Panc1 (cell line): ENCODE data around the gene GPS1. TPM values are rescaled to one million over a fixed set of nuclear protein-coding genes. Genes with fewer than 3 reads are reported as not detected.

Experiments used
- ATAC-seq: fragments of 200-7000 bp; cut with Tn5 transposase; 2 replicates; pipeline ENCODE4 v1.9.1; 2020; ENCODE audit warnings: mild to moderate bottlenecking, moderate library complexity
- BruUV-seq: library from RNA; stranded (reverse); fragments of 400-500 nt; replicated peaks from 2 replicates; lab custom pipeline; 2021; lab: Mats Ljungman, UMichigan
- CTCF ChIA-PET: fragments of 300-600 bp; sonication (Branson Sonifier 250); formaldehyde crosslinking; loops from one replicate; lab custom pipeline; 2022; ENCODE audit warnings: antibody characterized with exemption; lab: Charles Lee
- POLR2A ChIA-PET: fragments of 300-600 bp; sonication (Branson Sonifier 250); formaldehyde crosslinking; loops from one replicate; lab custom pipeline; 2022; ENCODE audit warnings: antibody characterized with exemption; lab: Charles Lee
- DNase-seq: peaks from one replicate; pipeline ENCODE4 v3.0.0-alpha.2; 2010; ENCODE audit warnings: low read depth, low spot score
- H3K27ac ChIP-seq: 2 replicates; pipeline ENCODE4 v1.5.1; 2011; ENCODE audit warnings: mild to moderate bottlenecking, low read length, inconsistent platforms
- H3K27me3 ChIP-seq: fragments of 200-500 bp; sonication (Bioruptor generic); 2 replicates; pipeline ENCODE4 v1.6.0; 2014; ENCODE audit warnings: low read length, inconsistent platforms; ENCODE audit not compliant: control insufficient read depth, insufficient read depth
- H3K36me3 ChIP-seq: fragments of 200-500 bp; sonication (Bioruptor generic); 2 replicates; pipeline ENCODE4 v1.5.1; 2014; ENCODE audit warnings: inconsistent platforms, mild to moderate bottlenecking, low read length, moderate library complexity; ENCODE audit not compliant: control insufficient read depth, insufficient read depth
- H3K4me1 ChIP-seq: 2 replicates; pipeline ENCODE4 v1.5.1; 2011; ENCODE audit warnings: inconsistent platforms, mild to moderate bottlenecking, low read length, moderate library complexity; ENCODE audit not compliant: control insufficient read depth, insufficient read depth
- H3K4me3 ChIP-seq, 2 experiments: 2 replicates each; pipeline ENCODE4 v1.5.1; 2011 to 2012; ENCODE audit warnings: low read depth in 2 of 2, low read length in 2 of 2, mild to moderate bottlenecking in 2 of 2, inconsistent platforms in 1 of 2, moderate library complexity in 1 of 2
- H3K9me3 ChIP-seq: fragments of 200-500 bp; sonication (Bioruptor generic); 2 replicates; pipeline ENCODE4 v1.5.1; 2014; ENCODE audit warnings: low read depth, mild to moderate bottlenecking, inconsistent platforms, low read length, moderate library complexity; ENCODE audit not compliant: control insufficient read depth, insufficient read depth
- CTCF ChIP-seq: fragments of 450-650 bp; IDR thresholded peaks from 2 replicates; pipeline ENCODE4 v1.5.1; 2017; ENCODE audit warnings: mild to moderate bottlenecking
- POLR2AphosphoS5 ChIP-seq: IDR thresholded peaks from 2 replicates; pipeline ENCODE4 v1.6.1; 2012; ENCODE audit warnings: mild to moderate bottlenecking, low read depth, low read length, moderate library complexity
- REST ChIP-seq, 2 experiments: IDR thresholded peaks; 2 replicates each; pipeline ENCODE4 v1.6.1; 2011 to 2012; ENCODE audit warnings: low read depth in 2 of 2, control low read depth in 1 of 2, low read length in 1 of 2, mild to moderate bottlenecking in 1 of 2, moderate library complexity in 1 of 2; ENCODE audit not compliant: insufficient read depth in 1 of 2
- SIN3A ChIP-seq: IDR thresholded peaks from 2 replicates; pipeline ENCODE4 v1.6.1; 2012; ENCODE audit warnings: low read depth, mild to moderate bottlenecking, low read length, moderate library complexity, borderline replicate concordance; ENCODE audit not compliant: insufficient read depth
- TCF7L2 ChIP-seq: IDR thresholded peaks from 2 replicates; pipeline ENCODE4 v1.6.1; 2011; ENCODE audit warnings: mild to moderate bottlenecking, low read depth, low read length, inconsistent platforms
- in situ Hi-C: cut with HindIII; loops from 2 replicates; pipeline ENCODE4 v1.10.0; 2016; ENCODE audit warnings: low sequenced_read_pairs, low pct_unique_long_range_greater_than_20kb
- intact Hi-C: fragments of 100-400 bp; cut with micrococcal nuclease; formaldehyde crosslinking; loops from one replicate; pipeline ENCODE4 v1.10.0; 2022; ENCODE audit not compliant: unreplicated experiment
- total RNA-seq: library from RNA; stranded (reverse); gene quantifications from one replicate; pipeline ENCODE4 v1.2.1, GENCODE V29; 2021; ENCODE audit not compliant: unreplicated experiment

Gene GPS1
- total RNA-seq, 1 experiment from 2014 or later = 175 TPM

GRCh38 chr17:82021107-82021899 is 30.4 kb upstream of the GPS1 start:
- in situ Hi-C loops = no loop called here
- H3K4me3 ChIP-seq = peak overlapping the region; percentile 58 to 74
- peak; percentile 64 for ATAC-seq
- no peaks in the 10 kb centered on the region for H3K9me3 ChIP-seq
- H3K27ac ChIP-seq = peak overlapping the region; percentile 63
- ChIA-PET CTCF (interaction anchor here (0.6 to 5.3 kb wide), 6 partner anchors 9 to 128 kb away, joined by 3 to 37 read pairs (median 6); partner anchors contain the start of genes MAFG and NOTUM), POLR2A (no interaction called here)
- no TSS peak for BruUV-seq
- peaks cover 38% of the 10 kb centered on the region for H3K4me1 ChIP-seq
- H3K36me3 ChIP-seq = no peaks in the 10 kb centered on the region; the same call in 1 of the 2 replicates
- TF ChIP-seq TCF7L2 (no peak), POLR2AphosphoS5 (no peak), SIN3A (peak; percentile 54; the same call in 1 of the 2 replicates), REST (IDR thresholded peaks at IDR 0.05; ENCODE audit: insufficient read depth in 1 of 2, low read depth in 2 of 2, low read length in 1 of 2) (peak in 1 of 2 experiments; percentile 40; a peak in 1 of 4 replicates), CTCF (peak; percentile 93)
- DNase-seq = no peak
- no peaks in the 10 kb centered on the region for H3K27me3 ChIP-seq
- intact Hi-C loops = loop anchor here (2.0 to 10.0 kb wide), 2 partner anchors 59 to 157 kb away; partner anchors contain the start of gene P4HB

- no TSS peak for BruUV-seq
- H3K4me3 ChIP-seq = peak overlapping the region; percentile 58 to 74
- no peak for DNase-seq
- H3K27me3 ChIP-seq = no peaks in the 10 kb centered on the region
- TF ChIP-seq TCF7L2 = no peak
- TF ChIP-seq SIN3A = 0 out of 2 replicates have a peak, but pooled peaks have one; percentile 16
- H3K9me3 ChIP-seq = no peaks in the 10 kb centered on the region
- H3K4me1 ChIP-seq = peaks cover 38% of the 10 kb centered on the region
- no peaks in the 10 kb centered on the region; the same call in 1 of the 2 replicates for H3K36me3 ChIP-seq
- no peak for ATAC-seq
- POLR2A ChIA-PET = no interaction called here
- CTCF ChIA-PET = interaction anchor here (0.6 to 5.3 kb wide), 3 partner anchors 9 to 61 kb away, joined by 3 to 37 read pairs (median 5); partner anchors contain the start of gene NOTUM
- intact Hi-C loops = loop anchor here (2.0 to 10.0 kb wide), 2 partner anchors 59 to 157 kb away; partner anchors contain the start of gene P4HB
- peak overlapping the region; percentile 63 for H3K27ac ChIP-seq
- in situ Hi-C loops = no loop called here
Measured at GRCh38 chr17:82021900-82022309, 29.8 kb upstream of the GPS1 start.
